BLaER1 (cell line): ENCODE data around the gene APLP1.
"Not testable (repeated sequence)": the region's sequence is repeated elsewhere in the genome, so short reads cannot be mapped to it uniquely, and the experiment has no call there.

ENCODE experiments used
- H3K27ac ChIP-seq: shearing (Covaris generic); formaldehyde crosslinking; 2 replicates; pipeline ENCODE4 v1.8.1; 2022
- H3K27me3 ChIP-seq: shearing (Covaris generic); formaldehyde crosslinking; 2 replicates; pipeline ENCODE4 v1.8.1; 2022
- H3K36me3 ChIP-seq: shearing (Covaris generic); formaldehyde crosslinking; 2 replicates; pipeline ENCODE4 v1.8.1; 2022
- H3K4me1 ChIP-seq: shearing (Covaris generic); formaldehyde crosslinking; 2 replicates; pipeline ENCODE4 v1.8.1; 2022
- H3K4me2 ChIP-seq: shearing (Covaris generic); formaldehyde crosslinking; 2 replicates; pipeline ENCODE4 v1.8.1; 2022
- H3K4me3 ChIP-seq: shearing (Covaris generic); formaldehyde crosslinking; 2 replicates; pipeline ENCODE4 v1.8.1; 2022
- H3K9ac ChIP-seq: shearing (Covaris generic); formaldehyde crosslinking; 2 replicates; pipeline ENCODE4 v1.8.1; 2022
- H3K9me3 ChIP-seq: shearing (Covaris generic); formaldehyde crosslinking; 2 replicates; pipeline ENCODE4 v1.8.1; 2022
- H4K20me1 ChIP-seq: shearing (Covaris generic); formaldehyde crosslinking; 2 replicates; pipeline ENCODE4 v1.8.1; 2022
- Cebpa-rat ChIP-seq: shearing (Covaris generic); IDR thresholded peaks from 2 replicates; pipeline ENCODE4 v1.8.1; 2022

The APLP1 gene

DNA sequence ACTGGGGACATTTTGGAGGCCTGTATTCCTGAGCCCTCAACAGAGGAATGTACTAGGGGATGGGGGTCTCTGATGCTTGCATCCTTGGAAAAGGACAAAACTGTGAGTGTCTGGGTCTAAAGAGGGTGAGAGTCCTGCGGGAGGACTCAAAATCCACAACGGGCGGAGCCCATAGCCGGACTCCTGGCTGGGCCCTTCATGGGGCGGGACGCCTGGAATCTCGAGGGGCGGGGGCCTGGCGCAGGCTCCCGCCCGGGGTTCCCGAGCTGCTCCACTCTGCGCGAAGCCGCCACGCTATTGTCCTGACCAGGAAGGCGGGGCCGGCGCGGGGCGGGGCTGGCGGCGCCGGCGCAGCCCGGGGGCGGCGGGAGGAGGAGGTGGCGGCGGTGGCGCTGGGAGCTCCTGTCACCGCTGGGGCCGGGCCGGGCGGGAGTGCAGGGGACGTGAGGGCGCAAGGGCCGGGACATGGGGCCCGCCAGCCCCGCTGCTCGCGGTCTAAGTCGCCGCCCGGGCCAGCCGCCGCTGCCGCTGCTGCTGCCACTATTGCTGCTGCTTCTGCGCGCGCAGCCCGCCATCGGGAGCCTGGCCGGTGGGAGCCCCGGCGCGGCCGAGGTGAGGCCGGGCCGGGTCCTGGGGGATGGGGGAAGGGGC is at the start of gene APLP1:
APLP1 (plus strand) TSS at position 403 of the 651 bp plus-strand sequence; CDS start at position 466, 63 bp downstream.
- TF ChIP-seq Cebpa-rat: no peak
- no peaks in the 10 kb centered on the region for H3K36me3 ChIP-seq
- H3K27ac ChIP-seq: no peak within 1 kb of the TSS
- no peaks in the 10 kb centered on the region for H3K9me3 ChIP-seq
- H3K9ac ChIP-seq: no peak within 1 kb of the TSS; the same call in 1 of the 2 replicates
- H3K27me3 ChIP-seq: peaks cover 59% of the 10 kb centered on the region
- H3K4me3 ChIP-seq: peak within 1 kb of the TSS; percentile 63
- peaks cover 9% of the 10 kb centered on the region; the same call in 1 of the 2 replicates for H4K20me1 ChIP-seq
- H3K4me1 ChIP-seq: peaks cover 14% of the 10 kb centered on the region
- H3K4me2 ChIP-seq: peak within 1 kb of the TSS; percentile 86

DNA sequence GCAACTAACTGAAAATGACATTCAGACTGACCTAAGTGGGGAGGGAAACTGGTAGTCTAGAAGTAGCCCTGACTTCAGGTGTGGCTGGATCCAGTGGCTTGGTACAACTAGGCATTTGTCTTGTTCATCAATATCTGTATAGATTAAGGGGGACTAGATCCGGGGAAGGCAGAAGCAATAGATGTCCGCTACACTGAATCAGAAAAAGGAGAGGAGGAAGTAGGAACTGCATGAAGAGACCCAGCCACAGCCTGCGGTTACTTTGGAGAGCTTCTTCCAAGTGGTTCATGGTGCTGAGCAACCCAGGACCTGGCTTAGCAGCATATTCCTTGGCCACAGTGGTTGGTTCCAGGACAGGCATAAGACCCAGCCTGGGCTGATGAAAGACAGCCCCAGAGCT is 45.8 kb upstream of the APLP1 start:
- H3K9ac ChIP-seq: no peak overlapping the region
- H3K9me3 ChIP-seq: no peaks in the 10 kb centered on the region
- TF ChIP-seq Cebpa-rat: no peak
- peaks cover 21% of the 10 kb centered on the region for H3K4me1 ChIP-seq
- peak overlapping the region; percentile 56 for H3K4me2 ChIP-seq
- H3K27me3 ChIP-seq: peaks cover 15% of the 10 kb centered on the region; the same call in 1 of the 2 replicates
- H3K36me3 ChIP-seq: no peaks in the 10 kb centered on the region
- H3K27ac ChIP-seq: no peak overlapping the region
- no peaks in the 10 kb centered on the region for H4K20me1 ChIP-seq
- no peak overlapping the region for H3K4me3 ChIP-seq

GRCh38 chr19:35824150-35824549 is 44.2 kb upstream of the APLP1 start:
- Histone ChIP-seq H3K27me3 (peaks cover 26% of the 10 kb centered on the region; the same call in 1 of the 2 replicates), H3K36me3 (no peaks in the 10 kb centered on the region), H3K4me1 (peaks cover 18% of the 10 kb centered on the region)

DNA sequence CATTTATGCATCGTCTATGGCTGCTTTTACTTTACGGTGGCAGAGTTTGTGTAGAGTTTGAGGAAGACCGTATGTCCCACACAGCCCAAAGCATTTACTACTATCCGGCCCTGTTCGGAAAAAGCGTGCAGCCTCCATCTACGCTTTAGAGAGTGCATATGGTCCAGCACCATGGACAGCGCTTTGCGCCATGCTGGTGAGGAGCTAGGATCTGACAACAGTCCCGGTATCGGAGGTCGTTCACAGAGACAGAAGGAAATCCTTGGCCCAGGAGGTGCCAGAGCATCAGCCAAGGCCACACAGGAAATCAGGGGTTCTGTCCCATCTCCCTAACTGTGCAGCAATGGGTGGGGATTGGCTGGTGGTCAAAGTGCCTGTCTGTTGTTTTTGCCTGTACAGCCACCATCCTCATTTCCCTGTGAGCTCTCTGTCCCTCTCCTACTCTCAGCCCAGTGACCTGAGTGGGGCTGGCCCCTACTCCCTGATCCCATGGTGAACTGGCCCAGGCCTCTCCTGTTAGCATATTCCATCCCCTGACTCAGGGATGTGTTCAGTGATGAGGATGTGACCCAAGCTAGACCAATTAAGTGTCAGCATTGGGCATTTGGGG is 39.6 kb upstream of the APLP1 start:
- no peak overlapping the region for H3K9ac ChIP-seq
- peaks cover 67% of the 10 kb centered on the region for H3K27me3 ChIP-seq
- no peaks in the 10 kb centered on the region for H3K4me1 ChIP-seq
- H3K4me2 ChIP-seq: no peak overlapping the region
- H3K9me3 ChIP-seq: no peaks in the 10 kb centered on the region
- H3K36me3 ChIP-seq: no peaks in the 10 kb centered on the region
- TF ChIP-seq Cebpa-rat: no peak
- H4K20me1 ChIP-seq: peaks cover 6% of the 10 kb centered on the region; the same call in 1 of the 2 replicates
- no peak overlapping the region for H3K27ac ChIP-seq
- no peak overlapping the region for H3K4me3 ChIP-seq

More at GRCh38 chr19:35824150-35824549, 44.2 kb upstream of the APLP1 start:
- Histone ChIP-seq H3K4me3 (no peak overlapping the region), H3K9me3 (no peaks in the 10 kb centered on the region), H3K4me2 (no peak overlapping the region), H3K27ac (no peak overlapping the region), H4K20me1 (no peaks in the 10 kb centered on the region), H3K9ac (no peak overlapping the region)
- no peak for TF ChIP-seq Cebpa-rat

DNA sequence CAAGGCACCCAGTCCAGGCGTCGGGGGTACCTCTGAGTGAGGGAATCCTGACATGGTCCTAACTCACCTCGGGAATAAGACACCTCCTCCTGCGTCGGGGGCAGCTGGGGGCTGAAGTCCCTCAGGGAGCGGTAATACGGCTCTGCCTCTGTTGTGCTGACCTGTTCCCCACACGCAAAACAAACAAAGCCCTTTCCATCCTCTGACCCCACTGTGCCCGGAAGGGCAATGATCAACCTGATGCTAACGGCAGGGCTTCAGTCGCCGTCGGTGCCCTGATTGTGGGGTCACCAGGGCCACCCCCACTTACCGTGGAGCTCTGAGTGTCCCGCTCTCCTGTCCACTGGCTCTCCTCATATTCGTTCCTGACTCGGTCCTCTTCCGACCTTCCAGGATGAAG is 37.4 kb upstream of the APLP1 start:
- peaks cover 71% of the 10 kb centered on the region for H3K27me3 ChIP-seq
- TF ChIP-seq Cebpa-rat: no peak
- no peaks in the 10 kb centered on the region for H3K9me3 ChIP-seq
- H4K20me1 ChIP-seq: peaks cover 6% of the 10 kb centered on the region; the same call in 1 of the 2 replicates
- H3K36me3 ChIP-seq: no peaks in the 10 kb centered on the region
- no peaks in the 10 kb centered on the region for H3K4me1 ChIP-seq
- no peak overlapping the region for H3K9ac ChIP-seq
- no peak overlapping the region for H3K4me3 ChIP-seq
- no peak overlapping the region for H3K4me2 ChIP-seq
- H3K27ac ChIP-seq: no peak overlapping the region

DNA sequence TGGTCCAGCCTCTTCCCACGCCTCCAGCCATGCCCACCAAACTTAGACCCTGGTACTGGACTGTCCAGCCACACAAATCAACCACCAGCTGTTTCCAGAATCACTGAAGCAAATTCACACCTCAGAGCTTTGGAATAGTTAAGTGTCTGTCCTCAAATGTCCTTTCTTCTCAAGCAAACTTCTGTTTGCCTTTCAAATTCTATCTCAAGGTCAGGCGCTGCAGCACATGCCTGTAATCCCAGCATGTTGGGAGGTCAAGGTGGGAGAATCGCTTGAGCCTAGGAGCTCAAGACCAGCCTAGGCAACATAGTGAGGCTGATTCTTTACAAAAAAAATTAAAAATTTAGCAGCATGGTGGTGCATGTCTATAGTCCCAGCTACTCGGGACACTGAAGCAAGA is 36.3 kb upstream of the APLP1 start:
- no peak overlapping the region for H3K27ac ChIP-seq
- H3K36me3 ChIP-seq: no peaks in the 10 kb centered on the region
- H3K4me1 ChIP-seq: no peaks in the 10 kb centered on the region
- H3K27me3 ChIP-seq: peaks cover 67% of the 10 kb centered on the region
- no peak overlapping the region for H3K9ac ChIP-seq
- H3K4me3 ChIP-seq: no peak overlapping the region
- no peaks in the 10 kb centered on the region for H3K9me3 ChIP-seq
- TF ChIP-seq Cebpa-rat: no peak
- peaks cover 6% of the 10 kb centered on the region; the same call in 1 of the 2 replicates for H4K20me1 ChIP-seq
- no peak overlapping the region for H3K4me2 ChIP-seq

DNA sequence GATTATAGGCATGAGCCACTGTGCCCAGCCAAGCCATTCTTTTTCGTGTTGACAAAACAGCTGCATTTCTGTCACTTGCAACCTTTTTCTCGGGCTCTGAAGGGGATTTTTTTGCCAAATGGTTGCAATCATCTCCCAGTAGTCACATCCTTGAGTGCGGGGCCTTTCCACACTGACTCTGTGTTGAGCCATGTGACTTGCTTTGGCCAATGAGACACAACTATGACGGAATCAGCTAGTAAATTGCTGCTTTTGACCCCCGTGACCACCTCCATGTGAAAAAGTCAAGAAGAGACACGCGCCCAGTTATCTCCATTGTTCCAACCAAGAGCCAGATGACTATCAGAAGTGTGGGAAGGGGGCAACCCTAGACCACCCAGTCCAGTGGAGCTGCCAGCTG is 34.4 kb upstream of the APLP1 start:
- Histone ChIP-seq H4K20me1 (peaks cover 6% of the 10 kb centered on the region; the same call in 1 of the 2 replicates), H3K4me3 (no peak overlapping the region), H3K4me1 (no peaks in the 10 kb centered on the region), H3K9ac (no peak overlapping the region), H3K27me3 (peaks cover 52% of the 10 kb centered on the region), H3K9me3 (peaks cover 6% of the 10 kb centered on the region), H3K4me2 (no peak overlapping the region), H3K36me3 (no peaks in the 10 kb centered on the region), H3K27ac (no peak overlapping the region)
- no peak for TF ChIP-seq Cebpa-rat

- H3K9ac ChIP-seq, H4K20me1 ChIP-seq, H3K4me2 ChIP-seq, H3K36me3 ChIP-seq, H3K4me3 ChIP-seq, H3K27ac ChIP-seq, H3K4me1 ChIP-seq: not testable (repeated sequence)
- peaks cover 12% of the 10 kb centered on the region for H3K9me3 ChIP-seq
- H3K27me3 ChIP-seq: peaks cover 33% of the 10 kb centered on the region
Measured at GRCh38 chr19:35836096-35836495, 32.3 kb upstream of the APLP1 start.

DNA sequence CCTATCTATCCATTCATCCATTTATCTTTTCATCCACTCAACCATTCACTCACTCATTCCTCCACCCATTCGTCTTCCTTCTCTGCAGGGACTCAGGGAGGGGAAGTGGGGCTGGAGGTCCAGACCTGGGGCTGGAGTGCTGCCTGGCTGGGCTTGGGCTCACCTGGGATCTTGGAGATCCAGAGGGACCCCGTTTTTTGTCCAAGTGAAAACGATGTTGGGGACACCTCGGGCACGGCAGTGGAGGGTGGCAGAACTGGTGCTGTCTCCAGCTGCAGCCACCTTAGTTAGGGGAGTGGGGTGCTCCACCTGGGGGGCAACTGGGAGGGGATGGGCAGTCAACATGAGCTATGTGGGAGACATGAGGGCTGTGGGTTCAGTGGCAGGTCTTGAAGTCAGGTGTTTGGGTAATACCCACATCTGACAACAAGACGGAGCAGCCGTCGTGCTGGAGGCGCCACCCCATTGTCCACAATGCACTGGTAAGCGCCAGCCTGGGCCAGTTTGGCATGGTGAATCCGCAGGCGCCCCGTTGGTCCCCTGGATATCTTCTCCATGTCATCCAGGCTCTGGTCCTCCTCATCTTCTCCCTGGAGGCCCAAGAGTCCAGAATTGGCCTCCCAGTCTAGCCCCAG is 26.3 kb upstream of the APLP1 start:
- H3K4me3 ChIP-seq: no peak overlapping the region
- H3K9ac ChIP-seq: no peak overlapping the region
- no peak overlapping the region for H3K27ac ChIP-seq
- no peak overlapping the region for H3K4me2 ChIP-seq
- H3K9me3 ChIP-seq: peaks cover 29% of the 10 kb centered on the region
- H3K27me3 ChIP-seq: peaks cover 56% of the 10 kb centered on the region
- no peaks in the 10 kb centered on the region; the same call in 1 of the 2 replicates for H4K20me1 ChIP-seq
- TF ChIP-seq Cebpa-rat: no peak
- H3K36me3 ChIP-seq: no peaks in the 10 kb centered on the region
- H3K4me1 ChIP-seq: no peaks in the 10 kb centered on the region
